Heart left ventricle (tissue), 13 donors: ENCODE measurements around the gene MGST1.

Source experiments
- POLR2A ChIP-seq, 2 donors: fragments of 450-650 bp; IDR thresholded peaks; one replicate each; pipeline ENCODE4 v1.6.1; 2017; ENCODE audit warnings: antibody characterized with exemption in 2 of 2, mild to moderate bottlenecking in 2 of 2, moderate library complexity in 2 of 2
- TF ChIP-seq, protein P1 (sequence below), 12 donors: fragments of 200-600 bp; sonication (generic) in 4 of 12; IDR thresholded peaks; one replicate each; pipeline versions ENCODE4 v1.5.0 to v1.8.0; 2018 to 2022; ENCODE audit warnings: antibody characterized with exemption in 12 of 12, mild to moderate bottlenecking in 5 of 12
- donor health status: ischemic (EF 13 %, LVEDD 7.1; RV severe dilation, severe dysfunction).
- donor health status: DM: no; HTN: yes; CAD: no.
- donor health status: DM: no; HTN: no; CAD: no.
- donor health status: ischemic (EF 25% LVEDD 6.9; RV normal size, moderate dysfunction).
- donor health status: ischemic (EF 25% LVEDD 5.7; RV mildly dilated, moderate dysfunction).
- donor health status: ischemic (EF 35%, LVEDD 5.7; RV mildly dilated, moderate dysfunction).
- donor health status: nonischemic (EF 11% LVEDD 7.7; RV severe dilation, severe dysfunction).
- donor health status: DM: yes; HTN: yes; CAD: no.
- donor health status: PGD.
- donor health status: ischemic (EF 29% LVEDD 5.4; RV normal size, mild dysfunction).
- donor health status: nonischemic (EF 23%, LVEDD 6.1; RV moderate dilation, normal function).

DNA sequence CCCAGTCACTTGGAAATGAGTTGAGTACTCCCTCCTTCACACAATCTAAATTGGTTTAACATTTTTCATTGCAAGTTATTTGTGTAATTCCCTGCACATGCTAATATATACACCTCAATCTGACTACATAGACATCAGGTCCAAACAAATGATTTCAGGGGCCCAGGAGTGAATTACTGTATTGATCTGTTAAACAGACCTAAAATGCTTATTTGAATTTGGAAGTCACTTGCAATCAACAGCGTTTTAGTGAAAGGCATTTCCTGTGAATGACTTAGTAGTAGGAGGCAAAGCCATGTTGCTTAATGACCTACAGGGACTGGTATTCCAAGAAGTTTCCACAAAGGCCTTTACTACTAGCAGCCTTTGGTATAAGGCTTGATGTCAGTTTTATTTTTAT is 47.3 kb upstream of the MGST1 start:
- TF ChIP-seq, protein P1, sequence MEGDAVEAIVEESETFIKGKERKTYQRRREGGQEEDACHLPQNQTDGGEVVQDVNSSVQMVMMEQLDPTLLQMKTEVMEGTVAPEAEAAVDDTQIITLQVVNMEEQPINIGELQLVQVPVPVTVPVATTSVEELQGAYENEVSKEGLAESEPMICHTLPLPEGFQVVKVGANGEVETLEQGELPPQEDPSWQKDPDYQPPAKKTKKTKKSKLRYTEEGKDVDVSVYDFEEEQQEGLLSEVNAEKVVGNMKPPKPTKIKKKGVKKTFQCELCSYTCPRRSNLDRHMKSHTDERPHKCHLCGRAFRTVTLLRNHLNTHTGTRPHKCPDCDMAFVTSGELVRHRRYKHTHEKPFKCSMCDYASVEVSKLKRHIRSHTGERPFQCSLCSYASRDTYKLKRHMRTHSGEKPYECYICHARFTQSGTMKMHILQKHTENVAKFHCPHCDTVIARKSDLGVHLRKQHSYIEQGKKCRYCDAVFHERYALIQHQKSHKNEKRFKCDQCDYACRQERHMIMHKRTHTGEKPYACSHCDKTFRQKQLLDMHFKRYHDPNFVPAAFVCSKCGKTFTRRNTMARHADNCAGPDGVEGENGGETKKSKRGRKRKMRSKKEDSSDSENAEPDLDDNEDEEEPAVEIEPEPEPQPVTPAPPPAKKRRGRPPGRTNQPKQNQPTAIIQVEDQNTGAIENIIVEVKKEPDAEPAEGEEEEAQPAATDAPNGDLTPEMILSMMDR (IDR thresholded peaks at IDR 0.05) = no peak
- TF ChIP-seq POLR2A (IDR thresholded peaks at IDR 0.05) = no peak
